ENCODE data around the gene AHSA1.
A peak's percentile ranks its signal among the peaks of the same experiment; 100 is the strongest.

Gene AHSA1

DNA sequence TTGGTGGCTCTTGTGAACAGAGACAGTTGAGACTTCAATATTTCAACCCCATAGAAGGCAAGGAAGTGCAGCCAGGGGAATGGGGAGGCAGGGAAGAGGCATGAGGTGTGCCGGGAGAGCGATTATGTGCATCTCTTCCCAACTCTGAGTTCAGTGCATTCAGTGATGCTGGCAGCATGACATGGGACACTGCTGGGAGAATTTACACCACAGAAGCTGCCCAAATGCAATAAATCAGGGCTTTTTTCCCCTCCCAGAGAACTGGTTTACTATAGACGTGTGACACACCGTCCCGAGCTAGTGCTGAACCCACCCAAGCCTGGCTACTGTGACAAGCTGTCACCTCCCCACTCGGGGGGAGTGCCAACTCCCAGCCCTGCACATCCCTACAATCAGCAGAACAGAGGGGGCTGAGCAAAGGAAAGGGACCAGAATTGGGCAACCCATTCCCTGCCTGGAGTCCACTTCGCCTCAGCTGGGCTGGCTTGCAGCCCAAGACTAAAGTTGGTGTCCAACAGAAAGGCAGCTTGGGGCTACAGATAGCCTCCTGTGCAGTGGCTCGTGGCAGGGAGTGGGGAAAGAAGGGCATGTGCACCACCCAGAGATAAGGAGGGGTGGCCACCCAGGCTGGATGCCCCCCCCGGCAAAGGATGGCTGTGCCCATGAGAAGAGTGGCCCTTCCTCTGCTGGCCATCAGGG is 16.7 kb downstream of the AHSA1 start:
- DNase-seq, result no peak

DNA sequence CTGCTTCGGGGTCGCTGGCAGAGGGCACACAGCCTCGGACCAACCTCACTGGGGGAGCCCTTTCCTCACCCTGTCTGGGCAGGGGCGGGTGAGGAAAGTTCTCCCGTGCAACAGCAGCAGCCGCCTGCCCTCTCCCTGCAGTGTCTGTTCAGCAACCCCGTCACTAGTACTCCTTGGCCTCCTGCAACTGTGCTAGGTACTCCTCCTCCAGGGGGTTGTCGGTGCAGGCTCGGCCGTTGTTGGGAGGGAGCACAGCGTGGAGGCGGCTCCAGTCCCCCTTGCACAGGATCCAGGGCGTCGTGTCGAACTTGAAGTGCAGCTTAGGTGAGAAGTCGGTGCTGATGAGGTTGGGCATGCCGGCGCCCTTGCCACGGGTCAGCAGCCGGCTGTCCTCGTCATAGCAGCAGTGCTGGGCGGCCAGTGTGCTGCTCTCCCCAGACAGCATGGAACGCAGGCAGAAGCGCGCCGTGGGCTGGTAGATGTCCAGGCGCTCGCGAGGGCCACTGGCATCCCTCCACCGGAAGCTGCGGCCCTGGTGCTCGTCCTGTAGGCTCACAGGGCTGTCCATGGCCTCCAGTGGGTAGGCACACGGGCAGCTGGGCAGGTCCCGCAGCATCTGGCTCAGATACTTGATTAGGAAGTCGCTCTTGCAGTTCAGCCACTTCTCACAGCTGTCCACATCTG is 17.7 kb downstream of the AHSA1 start:
- DNase-seq, result no peak

DNA sequence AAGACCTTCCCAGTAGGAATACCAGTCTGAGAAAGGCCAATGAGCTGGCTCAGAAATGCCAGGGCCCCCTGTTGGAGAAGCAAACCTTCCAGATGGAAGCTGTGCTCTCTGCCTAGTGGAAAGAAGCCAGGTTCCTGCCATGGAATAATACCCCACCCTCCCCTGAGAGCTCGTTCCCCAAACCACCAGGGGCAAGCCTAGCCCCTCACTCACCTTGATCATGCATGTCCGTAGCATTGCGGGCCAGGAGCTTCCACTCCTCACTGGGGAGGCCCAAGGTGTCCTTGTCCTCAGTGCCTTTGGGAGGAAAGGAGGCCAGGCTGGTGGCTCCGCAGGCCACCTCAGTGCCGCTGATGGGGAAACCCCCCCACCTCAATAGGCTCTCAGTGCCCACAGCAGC is 20.1 kb downstream of the AHSA1 start:
- no peak for DNase-seq

DNA sequence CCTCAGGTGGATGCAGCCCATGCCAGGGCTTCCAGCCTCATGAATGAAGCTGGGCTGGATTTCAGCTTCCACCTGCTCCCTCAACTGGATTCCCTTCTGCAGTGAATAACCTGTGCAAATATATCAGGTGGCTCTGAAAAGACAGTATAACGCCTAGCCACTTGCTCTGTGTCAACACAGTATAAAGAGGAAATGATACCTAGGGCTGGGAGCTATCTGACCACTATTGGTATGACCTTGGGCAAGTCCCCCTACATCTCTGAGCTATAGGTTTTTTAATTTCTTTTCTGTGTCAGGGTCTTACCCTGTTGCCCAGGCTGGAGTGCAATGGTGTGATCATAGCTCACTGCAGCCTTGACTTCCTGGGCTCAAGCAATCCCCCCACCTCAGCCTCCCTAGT is 20.9 kb downstream of the AHSA1 start:
- no peak for DNase-seq

DNA sequence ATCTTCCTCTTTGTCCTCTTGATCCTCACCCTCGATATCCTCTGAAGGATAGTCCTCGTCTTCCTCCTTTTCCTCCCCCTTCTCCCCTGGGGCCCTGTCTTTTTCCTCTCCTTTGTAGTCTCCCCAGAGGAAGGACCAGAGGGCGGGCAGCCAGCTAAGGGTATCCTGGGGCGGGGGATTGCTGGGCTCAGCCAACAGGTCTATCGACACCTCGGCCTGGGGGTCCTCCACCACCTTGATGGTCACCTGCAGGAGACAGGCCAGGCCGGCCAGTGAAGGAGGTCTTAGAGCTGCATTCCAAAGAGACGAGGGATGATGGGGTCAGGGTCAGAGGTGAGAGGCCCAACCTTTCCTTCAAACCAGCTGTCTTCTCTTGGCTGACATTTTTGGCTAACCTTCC is 24.5 kb downstream of the AHSA1 start:
- no peak for DNase-seq

DNA sequence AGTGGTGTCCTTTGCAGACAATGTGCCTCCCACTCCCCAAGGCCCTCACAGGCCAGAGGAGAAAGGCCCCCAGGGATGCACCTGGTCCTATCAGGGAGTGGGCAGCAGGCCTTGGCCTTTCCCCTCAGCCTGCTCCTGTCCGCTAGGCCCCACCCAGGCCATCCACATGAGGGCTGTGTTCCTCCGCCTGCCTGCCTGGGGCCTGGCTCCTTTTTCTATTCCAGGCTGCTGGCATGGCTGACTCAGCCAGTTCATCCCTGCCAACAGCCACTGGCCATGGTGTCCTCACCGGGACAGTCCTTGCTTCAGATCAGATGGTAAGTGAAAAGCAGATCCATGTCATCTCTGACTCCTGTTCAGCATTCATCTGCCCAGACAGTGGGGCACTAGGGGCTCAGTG is 27.4 kb downstream of the AHSA1 start:
- DNase-seq, result no peak

DNA sequence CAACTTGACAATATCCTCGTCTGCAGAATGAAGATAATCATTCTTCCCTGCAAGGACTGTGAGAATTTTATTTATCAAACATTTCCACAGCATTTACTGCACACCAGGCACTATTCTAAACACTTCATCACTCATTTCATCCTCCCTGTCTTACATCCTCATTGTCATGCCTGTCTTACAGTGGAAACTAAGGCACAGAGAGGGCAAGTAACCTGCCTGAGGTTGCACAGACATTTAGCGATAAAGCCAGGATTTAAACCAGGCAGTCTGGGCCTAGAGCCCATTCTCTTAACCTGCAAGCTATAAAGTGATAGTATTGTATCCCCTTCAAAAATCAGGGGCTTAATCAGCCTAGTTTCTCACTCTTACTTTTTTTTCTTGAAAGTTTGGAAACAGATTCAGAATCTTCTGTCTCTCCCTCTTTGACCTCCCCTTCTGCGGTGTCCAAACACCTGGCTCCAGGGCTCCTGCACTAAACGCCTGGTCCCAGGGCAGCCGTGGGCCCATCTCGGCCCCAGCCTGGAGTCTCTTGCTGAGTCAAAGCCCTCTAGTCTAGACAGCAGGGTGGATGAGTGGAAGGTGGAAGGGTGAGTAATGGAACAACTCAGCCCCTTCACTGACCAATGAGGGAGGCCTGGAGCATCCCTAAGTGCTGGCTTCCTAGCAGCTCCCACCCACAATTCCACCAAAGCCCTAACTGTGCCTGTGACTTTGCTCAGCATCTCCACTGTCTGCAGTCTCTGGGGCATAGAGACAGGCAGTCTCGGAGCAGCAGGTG is 28.2 kb downstream of the AHSA1 start:
- no peak for DNase-seq

DNA sequence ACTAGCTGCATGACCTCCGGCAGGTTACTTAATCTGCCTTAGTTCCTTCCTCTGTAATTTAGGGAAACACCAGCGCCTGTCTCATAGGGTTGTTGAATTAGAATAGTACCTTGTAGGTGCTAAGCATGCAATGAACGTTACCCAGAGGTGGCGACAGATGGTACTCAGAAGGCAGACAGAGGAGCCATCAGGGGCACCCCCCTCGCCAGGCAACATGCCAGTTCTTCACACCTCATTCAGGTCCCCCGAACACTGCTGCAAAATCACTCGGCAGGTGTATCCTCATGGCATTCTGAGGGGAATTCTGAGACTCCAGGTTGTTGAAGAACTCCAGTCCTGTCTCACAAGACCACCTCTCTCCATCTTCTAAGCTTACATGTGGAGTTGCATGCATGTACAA is 30.7 kb downstream of the AHSA1 start:
- no peak for DNase-seq

DNA sequence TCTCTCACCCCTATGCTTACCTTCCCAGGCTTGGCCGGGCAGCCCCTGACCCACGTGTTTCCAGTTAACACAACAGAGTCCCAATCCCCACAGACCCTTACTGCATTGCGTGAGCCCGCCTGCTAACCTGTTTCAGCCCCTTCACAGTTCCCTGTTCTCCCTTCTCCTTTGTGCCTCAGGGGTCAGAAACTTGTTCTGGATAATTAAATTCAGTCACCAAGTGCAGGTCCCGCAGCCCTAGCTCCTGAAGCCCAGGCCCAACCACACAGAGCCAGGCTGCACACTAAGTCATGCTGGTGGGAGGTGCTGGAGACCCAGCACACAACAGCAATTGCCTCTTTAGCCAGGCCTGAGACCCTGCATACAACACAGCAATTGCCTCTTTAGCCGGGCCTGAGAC is 31.1 kb downstream of the AHSA1 start:
- no peak for DNase-seq

DNA sequence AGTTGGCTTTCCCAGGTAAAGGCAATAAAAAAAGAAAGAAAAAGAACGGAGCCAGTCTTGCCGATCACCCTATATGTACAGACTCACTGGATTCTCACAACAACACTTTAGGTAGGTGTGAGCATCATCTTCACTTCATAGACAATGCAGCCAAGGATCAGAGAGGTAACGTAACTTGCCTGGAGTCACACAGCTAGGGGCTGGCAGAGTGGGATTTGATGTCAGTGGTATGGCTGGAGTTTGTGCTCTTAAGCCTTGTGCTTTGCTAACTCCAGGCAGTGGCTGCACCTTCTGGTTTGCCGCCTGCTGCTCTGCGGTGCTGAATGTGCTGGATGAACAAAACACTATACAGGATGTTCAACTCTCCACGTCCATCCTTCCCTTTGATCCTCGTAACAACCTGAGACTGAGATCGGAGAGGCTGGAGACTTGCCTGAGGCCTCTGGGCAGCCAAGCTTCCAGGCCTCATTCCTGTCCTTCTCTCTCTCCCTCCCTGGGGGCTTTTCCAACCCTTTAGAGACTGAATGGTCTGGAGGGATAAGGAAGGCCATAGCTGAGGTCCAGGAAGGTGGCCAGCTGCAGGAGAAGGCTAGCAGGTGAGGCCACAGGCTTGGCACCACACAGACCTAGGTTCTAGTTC is 32.6 kb downstream of the AHSA1 start:
- DNase-seq, result no peak

DNA sequence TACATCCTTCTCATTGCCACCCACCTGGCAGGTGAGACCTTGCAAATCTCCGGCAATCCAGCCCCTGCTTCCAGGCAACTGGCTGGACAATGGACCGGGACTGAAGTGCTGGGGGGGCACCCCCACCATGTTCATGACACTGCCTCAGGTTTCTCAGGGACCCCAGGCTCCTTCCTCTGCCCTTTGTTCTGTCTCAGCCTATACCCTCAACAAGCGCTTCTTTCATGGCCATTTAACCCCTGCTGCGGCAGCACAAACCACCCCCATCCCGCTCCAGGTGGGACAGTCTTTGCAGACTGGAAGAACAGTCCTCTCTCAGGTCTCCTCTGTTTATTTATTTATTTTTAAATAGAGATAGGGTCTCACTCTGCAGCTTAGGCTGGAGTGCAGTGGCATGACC is 33.2 kb downstream of the AHSA1 start:
- no peak for DNase-seq

DNA sequence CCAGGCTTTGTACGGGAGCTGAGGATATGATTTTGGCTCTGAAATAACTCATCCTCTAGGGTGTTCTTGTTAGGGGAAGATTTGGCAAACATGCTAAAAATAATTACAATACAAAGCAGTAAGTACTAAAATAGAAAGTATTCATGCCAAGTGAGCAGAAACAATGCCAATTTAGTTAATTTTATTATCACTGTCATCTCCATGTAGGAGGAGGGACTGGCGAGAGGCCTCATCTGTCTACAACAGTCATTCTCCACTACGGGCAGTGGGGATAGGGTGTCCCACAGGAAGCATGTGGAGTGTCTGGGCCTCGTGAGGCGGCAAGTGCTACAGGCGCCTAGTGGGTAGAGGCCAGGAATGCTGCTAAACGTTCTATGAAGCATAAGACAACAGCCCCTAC is 37.4 kb downstream of the AHSA1 start:
- DNase-seq, result no peak

DNA sequence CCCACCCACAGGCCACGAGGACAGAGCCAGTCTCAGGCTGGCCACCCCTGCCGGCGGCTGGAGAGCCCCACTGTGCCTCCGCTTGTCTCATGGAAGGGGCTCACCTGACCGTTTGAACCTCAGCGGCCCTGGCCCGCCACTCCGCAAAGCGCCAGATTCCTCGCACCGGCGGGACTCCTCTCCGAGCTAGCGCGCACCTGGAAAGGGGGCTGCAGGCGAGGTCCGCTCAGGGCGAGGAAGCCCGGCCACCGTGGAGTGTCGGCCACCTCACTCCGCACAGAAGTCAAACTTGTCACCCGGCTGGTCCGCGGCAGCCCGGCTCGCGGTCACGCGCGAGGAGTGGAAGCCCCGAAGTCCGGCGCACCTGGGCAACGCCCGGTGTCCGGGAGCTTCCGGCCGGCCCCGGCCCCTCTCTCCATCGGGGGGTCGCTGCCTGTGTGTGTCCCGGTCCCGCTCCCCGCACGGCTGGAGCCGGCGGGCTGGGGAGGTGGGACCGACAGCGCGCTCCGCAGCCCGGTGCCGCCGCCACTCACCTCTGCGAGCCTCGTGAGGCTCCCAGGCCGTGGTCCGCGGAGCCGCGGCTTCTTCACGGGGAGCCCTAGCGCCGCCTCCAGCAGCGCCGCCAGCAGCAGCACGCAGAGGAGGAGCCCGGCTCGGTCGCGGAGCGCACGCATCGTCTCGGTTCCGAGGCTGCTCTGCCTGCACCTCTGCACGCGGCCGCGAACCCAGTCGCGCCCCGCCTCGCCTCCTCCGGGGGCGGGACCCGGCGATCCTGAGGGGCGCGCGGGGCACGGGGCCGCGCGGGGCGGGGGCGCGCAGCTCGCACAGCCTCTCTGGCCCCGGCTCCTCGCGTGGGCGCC is 40.5 kb downstream of the AHSA1 start, which contains the start of gene ISM2:
Gene ISM2 (minus strand): TSS at position 697 of the 860 bp plus-strand sequence. CDS start 23 bp downstream, at position 674.
- DNase-seq, result peak in 1 of 2 experiments; percentile 18

DNA sequence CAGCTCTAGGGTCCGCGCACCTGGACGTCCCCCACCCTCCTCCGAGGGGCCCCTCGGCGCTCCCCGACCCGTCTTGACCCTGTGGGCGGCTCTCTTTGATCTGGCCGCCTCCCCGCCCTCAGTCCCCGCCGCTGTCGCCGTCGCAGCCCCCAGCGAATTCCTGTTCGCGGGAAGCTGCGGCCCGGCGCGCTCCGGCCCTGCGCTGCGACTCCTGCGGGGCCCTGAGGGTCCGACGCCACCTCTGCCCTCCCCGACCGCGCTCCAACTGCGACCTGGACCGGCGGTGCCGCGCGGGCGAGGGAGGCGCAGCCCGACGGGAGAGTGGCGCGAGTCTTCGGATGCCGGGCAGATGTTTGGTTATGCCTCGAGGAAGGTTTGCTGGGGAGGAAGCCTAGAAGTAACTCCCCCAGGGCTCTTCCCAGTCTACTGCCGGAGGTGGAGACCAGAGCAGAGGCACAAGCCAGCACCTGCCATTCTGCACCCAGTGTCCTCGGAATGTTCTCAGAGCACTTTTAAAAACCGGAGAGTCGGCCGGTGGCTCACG is 41.2 kb downstream of the AHSA1 start:
- DNase-seq, result no peak

DNA sequence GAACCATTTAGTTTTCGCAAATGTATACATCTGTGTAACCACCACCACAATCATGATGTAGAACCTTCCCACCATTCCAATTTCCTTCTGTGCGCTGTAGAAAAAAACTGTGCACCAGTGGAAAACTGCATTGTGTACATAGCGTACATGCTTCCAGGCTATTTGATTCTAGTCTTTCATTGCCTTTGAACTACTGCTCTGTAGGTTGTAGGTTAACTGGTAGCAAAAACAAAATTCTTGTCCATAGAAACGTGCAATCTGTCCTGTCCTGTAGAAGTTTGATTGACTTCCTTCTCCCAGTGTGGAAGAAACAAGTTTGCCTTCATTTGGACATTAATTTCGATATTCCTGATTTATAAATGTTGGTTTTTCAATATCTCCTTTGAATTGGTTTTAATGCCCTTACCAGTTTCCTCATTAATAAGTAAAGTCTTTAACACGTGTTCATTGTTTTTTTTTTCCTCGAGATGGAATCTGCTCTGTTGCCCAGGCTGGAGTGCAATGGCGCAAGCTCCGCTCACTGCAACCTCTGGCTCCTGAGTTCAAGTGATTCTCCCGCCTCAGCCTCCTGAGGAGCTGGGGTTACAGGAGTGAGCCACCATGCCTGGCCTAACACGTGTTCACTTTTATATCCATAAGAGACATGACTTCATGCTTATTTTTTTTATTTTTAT is 44.4 kb downstream of the AHSA1 start:
- no peak for DNase-seq

DNA sequence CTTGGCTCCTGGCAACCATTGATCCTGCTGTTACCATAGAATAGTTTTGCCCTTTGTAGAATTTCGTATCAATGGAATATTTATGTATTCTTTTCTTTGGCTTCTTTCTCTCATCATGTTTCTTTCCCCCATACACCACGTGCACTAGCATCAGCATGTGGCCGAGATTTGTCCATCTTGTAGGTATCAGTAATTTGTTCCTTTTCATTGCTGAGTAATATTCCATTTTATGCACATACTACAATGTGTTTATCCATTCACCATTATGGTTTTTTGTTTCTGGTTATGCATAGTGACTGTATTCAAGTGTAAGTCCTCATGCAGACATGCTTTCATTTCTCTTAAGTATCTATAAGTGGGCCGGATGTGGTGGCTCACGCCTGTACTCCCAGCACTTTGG is 45.2 kb downstream of the AHSA1 start:
- DNase-seq, result no peak

DNA sequence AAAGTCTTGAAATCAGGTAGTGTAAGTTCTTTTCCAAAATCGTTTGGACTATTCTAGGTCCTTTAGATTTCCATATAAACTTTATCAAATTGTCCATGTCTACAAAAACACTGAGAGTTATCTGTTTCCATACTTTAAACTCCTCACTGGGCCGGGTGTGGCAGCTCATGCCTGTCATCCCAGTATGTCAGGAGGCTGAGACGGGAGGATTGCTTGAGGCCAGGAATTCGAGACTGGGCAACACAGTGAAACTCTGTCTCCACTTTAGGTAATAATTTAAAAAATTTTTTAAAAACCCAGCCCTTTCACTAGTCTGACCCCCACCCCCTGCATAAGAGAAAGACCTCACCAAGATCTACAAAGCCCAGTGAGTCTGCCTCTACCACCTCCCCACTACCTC is 47.1 kb downstream of the AHSA1 start:
- DNase-seq, result no peak

DNA sequence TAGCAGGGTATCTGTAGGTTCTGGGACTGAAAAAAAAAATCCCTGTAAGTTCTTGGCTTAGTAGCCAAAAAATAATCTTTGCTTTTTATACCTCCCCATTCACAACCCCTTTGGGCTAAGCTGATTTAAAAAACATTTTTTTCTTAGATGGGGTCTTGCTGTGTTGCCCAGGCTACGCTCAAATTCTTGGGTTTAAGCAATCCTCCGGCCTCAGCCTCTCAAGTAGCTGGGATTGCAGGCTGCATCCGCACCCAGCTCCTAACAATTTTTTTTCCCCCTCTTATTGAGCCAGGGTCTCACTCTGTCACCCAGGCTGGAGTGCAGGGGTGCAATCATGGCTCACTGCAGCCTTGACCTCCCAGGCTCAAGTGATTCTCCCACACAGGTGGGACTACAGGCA is 49.9 kb downstream of the AHSA1 start:
- no peak for DNase-seq

DNA sequence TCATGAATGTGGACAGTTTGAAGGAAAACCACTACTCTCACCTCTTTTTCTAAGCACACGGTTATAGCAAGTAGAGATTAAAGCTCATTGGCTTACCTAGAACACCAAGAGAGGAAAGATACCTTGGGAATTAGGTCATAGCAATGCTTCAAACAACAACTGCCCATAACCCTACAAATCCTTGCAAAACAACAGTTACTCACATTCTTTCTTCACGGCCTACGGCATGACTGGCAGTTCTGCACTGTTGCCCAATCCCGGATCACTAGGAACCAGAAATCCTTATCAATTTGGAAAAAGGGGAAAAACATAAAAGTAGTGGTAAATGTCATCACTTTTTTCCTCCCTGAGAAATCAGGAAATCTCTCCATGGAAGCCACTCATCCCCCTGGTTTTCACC is 50.4 kb downstream of the AHSA1 start:
- no peak for DNase-seq

DNA sequence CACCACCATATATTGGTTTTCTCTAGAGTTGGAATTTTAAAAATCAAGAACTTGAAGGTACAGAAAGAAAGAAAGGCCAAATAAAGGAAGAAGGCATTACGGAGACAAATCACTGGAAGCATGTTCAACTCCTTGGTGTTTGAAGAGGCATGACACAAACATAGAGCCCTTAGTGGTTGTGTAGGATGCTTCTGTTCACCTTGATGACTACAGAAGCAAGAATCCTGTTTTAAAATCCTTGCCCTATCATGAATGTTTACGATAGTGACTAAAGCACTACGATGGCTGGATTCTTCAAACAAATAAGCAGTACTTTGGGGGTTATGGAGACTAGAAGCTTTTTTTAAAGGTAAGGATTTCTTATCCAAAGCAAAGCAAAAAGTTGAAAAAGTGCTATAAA is 51.0 kb downstream of the AHSA1 start:
- DNase-seq, result no peak

DNA sequence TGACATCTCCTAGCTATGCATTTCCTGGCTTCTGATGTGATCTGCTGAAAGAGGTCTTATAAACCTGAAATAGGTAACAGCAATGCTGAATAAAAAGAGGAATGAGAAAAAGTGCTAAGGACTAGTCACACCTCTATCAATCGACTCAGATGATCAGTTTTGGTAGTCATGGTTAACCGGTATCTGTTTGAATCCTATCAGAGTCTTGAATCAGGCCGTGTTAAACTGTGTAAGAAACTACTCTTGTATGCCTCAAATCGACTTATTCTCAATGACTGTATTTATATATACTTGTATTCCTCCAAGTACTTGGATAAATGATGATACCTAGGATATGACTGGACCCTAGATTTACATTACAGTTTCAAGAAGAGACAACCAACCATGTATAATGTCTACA is 51.5 kb downstream of the AHSA1 start:
- DNase-seq, result no peak

Data from NCI-H446 (cell line).